ENCODE measurements around the gene ELAC2.
A peak's percentile ranks its signal among the peaks of the same experiment; 100 is the strongest.

Gene ELAC2

DNA sequence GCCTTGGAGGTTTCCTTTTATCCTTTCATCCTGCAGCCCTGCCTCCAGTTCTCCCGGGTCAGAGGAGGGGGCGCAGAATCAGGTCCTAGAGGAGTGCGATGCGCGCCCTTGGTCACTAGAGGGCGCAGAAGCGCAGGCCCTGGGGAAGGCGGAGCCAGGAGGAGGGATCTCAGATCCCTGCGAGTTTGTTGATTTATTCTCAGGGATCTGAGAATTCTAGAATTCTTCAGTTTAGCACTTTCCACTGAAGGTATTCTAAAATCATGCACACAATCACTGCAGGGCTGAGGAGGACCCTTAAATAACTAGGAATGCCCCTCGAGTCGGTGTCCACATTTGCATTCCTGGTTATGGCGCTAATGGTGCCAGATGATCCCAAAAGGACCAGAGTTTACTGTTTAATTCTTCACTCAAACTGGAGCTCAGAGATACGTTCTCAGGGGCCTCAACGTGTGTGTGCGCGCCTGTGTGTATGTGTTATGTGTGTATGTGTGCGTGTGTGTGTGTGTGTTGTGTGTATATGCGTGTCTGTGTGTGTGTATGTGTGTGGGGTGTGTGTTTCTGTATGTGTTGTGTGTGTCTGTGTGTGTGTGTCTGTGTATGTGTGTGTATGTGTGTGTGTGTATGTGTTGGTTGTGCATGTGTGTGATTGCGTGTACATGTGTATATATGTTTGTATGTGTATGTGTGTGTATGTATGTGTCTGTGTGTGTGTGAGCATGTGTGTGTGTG is 6.9 kb upstream of the ELAC2 start:
- peak in 40 of 58 donors; percentile 2 to 56 (median 18) for DNase-seq

- no peak for DNase-seq
Measured at GRCh38 chr17:13024016-13024415, 6.2 kb upstream of the ELAC2 start.

GRCh38 chr17:13016881-13017654 is 759 bp downstream of the ELAC2 start:
- peak in 1 of 58 donors; percentile 38 for DNase-seq

GRCh38 chr17:13014801-13015200 is 3.0 kb downstream of the ELAC2 start:
- no peak for DNase-seq

DNA sequence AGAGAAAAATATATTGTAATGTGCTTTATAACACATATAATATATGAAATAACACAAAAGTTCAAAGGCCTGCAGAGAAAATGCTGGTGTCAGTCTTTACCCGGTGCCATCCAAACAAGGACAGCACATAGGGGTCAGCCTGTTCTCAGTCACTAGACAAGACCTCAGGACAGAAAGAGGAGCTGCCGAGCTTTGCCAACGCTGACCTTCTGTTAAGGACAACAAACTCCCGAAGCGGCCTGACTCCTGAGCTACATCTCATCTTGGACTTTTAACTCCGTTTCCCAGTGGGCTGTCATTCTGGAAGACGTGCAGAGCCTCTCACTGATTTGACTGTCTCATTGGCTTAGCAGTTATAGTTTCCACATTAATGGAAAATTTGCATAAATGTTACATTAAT is 6.9 kb downstream of the ELAC2 start:
- DNase-seq = no peak

DNA sequence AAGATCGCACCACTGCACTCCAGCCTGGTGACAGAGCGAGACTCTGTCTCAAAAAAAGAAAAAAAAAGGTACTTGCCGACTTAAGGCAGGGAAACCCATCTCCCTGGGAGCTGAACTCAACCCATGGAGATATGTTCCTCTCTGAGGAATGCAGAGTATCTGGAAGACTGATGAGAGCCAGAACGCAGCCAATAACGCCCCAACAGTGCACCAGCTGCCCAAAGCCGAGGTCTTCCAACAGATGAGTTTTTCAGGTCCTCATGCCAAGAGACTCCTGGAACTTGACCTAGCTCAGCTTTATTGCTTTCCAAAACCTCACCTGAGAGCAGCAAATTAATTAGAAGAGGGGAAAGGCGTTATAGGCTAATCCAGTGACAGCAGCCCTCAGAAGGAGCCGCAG is 9.4 kb downstream of the ELAC2 start:
- no peak for DNase-seq

- no peak for DNase-seq
Measured at GRCh38 chr17:13005530-13005929, 12.3 kb downstream of the ELAC2 start.

DNA sequence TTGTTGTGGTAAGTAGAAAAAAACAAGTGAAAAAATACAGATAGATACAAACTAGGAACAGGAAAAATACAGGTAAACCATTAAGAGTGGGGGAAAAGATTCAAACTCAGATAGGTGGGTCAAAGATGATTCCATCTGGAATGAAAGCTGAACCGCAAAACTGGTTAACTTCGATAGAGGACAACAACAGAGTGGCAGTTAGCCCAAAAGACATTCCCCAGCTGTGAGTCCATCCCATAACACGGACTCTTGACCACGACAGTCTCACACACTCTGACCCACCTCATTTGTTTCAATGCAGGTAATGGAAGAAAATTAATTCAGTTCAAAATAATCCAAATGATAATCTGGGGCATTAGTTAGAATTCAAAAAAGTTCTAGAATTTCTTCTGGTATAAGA is 13.5 kb downstream of the ELAC2 start:
- DNase-seq = no peak

GRCh38 chr17:13003927-13004326 is 13.9 kb downstream of the ELAC2 start:
- no peak for DNase-seq

- DNase-seq = no peak
Measured at GRCh38 chr17:13003454-13003851, 14.4 kb downstream of the ELAC2 start.

GRCh38 chr17:13002761-13003453 is 14.9 kb downstream of the ELAC2 start:
- DNase-seq = peak in 54 of 58 donors; percentile 5 to 96 (median 57)

DNA sequence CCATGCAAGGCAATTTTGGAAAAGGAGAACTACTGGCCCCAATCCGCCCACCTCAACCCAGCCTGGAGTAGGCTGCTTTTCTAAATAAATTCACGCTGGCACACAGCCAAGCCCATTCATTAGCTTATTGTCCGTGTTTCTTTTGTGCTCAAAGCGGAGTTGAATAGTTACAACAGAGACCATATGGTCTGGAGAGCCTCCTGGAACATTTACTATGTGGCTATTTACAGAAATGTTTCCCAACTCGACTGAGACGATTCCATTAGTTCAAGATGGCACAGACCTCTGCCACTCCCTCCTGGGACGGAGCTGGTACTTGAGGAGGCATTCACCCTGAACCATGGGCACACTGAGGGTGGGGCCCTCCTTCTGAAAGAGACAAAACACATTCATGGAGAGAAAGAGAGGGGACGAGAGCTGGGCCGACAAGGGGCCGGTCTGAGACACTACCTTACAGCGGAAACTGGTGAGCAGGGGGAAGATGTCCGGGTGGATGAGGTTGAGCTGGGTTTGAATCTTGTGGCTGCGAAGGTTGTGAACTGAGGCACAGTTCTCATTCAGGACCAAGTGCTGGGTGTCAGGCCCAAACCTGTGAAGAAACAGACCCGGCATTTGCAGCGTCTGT is 15.7 kb downstream of the ELAC2 start:
- peak in 11 of 58 donors; percentile 7 to 55 (median 22) for DNase-seq

GRCh38 chr17:13000561-13000960 is 17.3 kb downstream of the ELAC2 start:
- DNase-seq = no peak

GRCh38 chr17:12998874-12999273 is 19.0 kb downstream of the ELAC2 start:
- no peak for DNase-seq

DNA sequence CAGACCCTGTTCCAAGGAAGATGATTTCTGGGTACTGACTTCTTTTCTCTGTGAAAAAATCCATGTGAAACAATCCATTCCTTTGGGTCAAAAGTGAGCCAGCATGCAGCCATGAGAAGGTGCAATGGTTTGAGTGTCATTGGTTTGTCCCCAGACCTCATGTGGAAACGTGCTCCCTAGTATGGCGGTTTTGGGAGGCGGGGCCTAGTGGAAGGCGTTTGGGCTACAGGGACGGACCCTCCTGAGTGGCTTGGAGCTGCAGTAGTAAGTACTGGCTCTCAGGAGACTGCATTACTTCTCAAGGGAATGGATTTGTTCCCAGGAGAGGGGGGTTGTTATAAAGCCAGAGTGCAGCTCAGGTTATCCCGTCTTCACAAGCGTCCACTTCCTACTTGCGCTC is 19.4 kb downstream of the ELAC2 start:
- DNase-seq = no peak

DNA sequence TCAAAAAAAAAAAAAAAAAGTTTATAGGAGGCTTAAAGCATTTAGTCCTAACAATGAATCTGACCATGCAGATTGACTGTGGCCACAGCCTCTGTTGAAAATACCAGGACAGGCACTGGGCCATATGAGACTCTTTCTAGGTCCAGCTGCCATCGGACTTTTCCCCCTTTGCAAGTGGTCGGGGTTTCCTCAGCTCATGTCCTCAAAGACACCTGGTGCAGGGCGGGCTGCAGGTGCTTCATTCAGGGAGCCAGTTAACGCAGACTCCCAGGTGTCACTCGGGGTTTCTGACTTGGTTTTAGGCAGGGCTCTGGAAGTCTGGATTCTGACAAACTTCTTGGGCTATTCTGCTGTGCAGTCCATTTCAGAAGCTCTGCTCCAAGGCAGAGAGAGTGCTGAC is 20.9 kb downstream of the ELAC2 start:
- no peak for DNase-seq

DNA sequence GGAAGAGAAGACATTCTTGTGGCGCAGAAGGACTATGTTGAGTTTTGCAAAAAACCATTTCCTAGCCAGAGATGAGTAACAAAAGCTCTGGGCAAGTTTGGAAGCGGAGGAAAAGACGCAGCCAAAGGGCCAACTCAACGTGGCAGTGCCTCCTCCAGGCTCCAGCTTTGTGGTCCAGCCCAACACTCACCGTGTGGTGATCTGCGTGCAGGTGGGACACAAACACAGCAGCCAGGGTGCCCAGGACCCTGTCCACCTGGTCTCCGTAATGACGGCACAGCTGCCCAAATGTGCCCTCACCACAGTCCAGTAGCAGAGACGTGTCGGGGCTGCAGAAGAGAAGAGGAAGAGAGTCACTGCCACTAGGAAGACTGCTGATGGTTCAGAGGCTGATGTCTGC is 21.5 kb downstream of the ELAC2 start:
- DNase-seq = no peak

DNA sequence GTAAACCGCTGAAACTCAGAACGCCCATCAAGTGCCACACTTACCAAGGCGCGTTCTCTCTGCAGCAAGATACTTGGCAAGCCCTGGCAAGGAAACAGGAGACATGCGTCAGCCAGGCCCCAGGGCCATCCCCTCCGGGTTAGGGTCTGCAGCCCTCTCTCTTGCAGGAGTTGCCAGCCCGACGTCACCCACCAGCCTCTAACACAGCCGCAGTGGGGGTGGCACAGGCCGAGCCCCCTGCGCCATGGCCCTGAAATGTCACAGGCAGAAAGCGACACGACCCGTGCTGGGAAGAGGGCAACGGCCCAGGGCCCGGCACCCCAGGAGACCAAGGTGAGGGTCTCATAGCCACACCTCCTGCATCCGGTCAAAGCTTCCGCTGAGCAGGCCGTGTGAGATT is 21.9 kb downstream of the ELAC2 start:
- DNase-seq = no peak

GRCh38 chr17:12995106-12995895 is 22.5 kb downstream of the ELAC2 start:
- no peak for DNase-seq

GRCh38 chr17:12994341-12995074 is 23.3 kb downstream of the ELAC2 start:
- no peak for DNase-seq
